ENCODE measurements around the gene SLC22A4.

The SLC22A4 gene

GRCh38 chr5:132365213-132365612, 71.0 kb downstream of the SLC22A4 start:
- Histone ChIP-seq H3K27ac (peak overlapping the region in 1 of 21 experiments; percentile 42), H3K4me3 (no peak overlapping the region)

- Histone ChIP-seq H3K4me3 (no peak overlapping the region), H3K27ac (no peak overlapping the region)
Measured at GRCh38 chr5:132368186-132368585, 74.0 kb downstream of the SLC22A4 start.

- peak overlapping the region in 20 of 21 experiments; percentile 34 to 88 (median 70) for H3K27ac ChIP-seq
- H3K4me3 ChIP-seq: peak overlapping the region; percentile 47 to 77 (median 70)
Measured at GRCh38 chr5:132369007-132369473, 74.8 kb downstream of the SLC22A4 start.

GRCh38 chr5:132369474-132370180, 75.4 kb downstream of the SLC22A4 start, which contains the start of gene SLC22A5:
Gene SLC22A5 (plus strand): TSS chr5:132369710. CDS start chr5:132369973, 263 bp downstream.
- H3K27ac ChIP-seq: peak within 1 kb of the TSS; percentile 15 to 88 (median 68)

GRCh38 chr5:132370181-132370970, 76.2 kb downstream of the SLC22A4 start:
- peak overlapping the region; percentile 47 to 77 (median 70) for H3K4me3 ChIP-seq
- peak overlapping the region in 18 of 21 experiments; percentile 34 to 88 (median 73) for H3K27ac ChIP-seq

More at GRCh38 chr5:132369474-132370180, 75.4 kb downstream of the SLC22A4 start, which contains the start of gene SLC22A5:
- H3K4me3 ChIP-seq: peak within 1 kb of the TSS; percentile 47 to 77 (median 70)

- H3K4me3 ChIP-seq: peak overlapping the region in 2 of 7 experiments; percentile 70 to 73
- H3K27ac ChIP-seq: peak overlapping the region in 4 of 21 experiments; percentile 25 to 88 (median 57)
Measured at GRCh38 chr5:132370971-132371602, 76.9 kb downstream of the SLC22A4 start.

GRCh38 chr5:132371603-132371994, 77.4 kb downstream of the SLC22A4 start:
- Histone ChIP-seq H3K4me3 (no peak overlapping the region), H3K27ac (peak overlapping the region in 2 of 21 experiments; percentile 25 to 30)

GRCh38 chr5:132372127-132372526, 77.9 kb downstream of the SLC22A4 start:
- Histone ChIP-seq H3K4me3 (no peak overlapping the region), H3K27ac (no peak overlapping the region)

GRCh38 chr5:132372542-132372941, 78.3 kb downstream of the SLC22A4 start:
- no peak overlapping the region for H3K27ac ChIP-seq
- H3K4me3 ChIP-seq: no peak overlapping the region

GRCh38 chr5:132375957-132376356, 81.8 kb downstream of the SLC22A4 start:
- Histone ChIP-seq H3K4me3 (no peak overlapping the region), H3K27ac (peak overlapping the region in 1 of 21 experiments; percentile 7)

- peak overlapping the region in 4 of 21 experiments; percentile 10 to 63 (median 16) for H3K27ac ChIP-seq
Measured at GRCh38 chr5:132376694-132377641, 82.8 kb downstream of the SLC22A4 start.

GRCh38 chr5:132377738-132378137, 83.5 kb downstream of the SLC22A4 start:
- H3K4me3 ChIP-seq: no peak overlapping the region
- H3K27ac ChIP-seq: no peak overlapping the region

More at GRCh38 chr5:132376694-132377641, 82.8 kb downstream of the SLC22A4 start:
- no peak overlapping the region for H3K4me3 ChIP-seq

- Histone ChIP-seq H3K4me3 (no peak overlapping the region), H3K27ac (no peak overlapping the region)
Measured at GRCh38 chr5:132378580-132378979, 84.4 kb downstream of the SLC22A4 start.

GRCh38 chr5:132380047-132380446, 85.9 kb downstream of the SLC22A4 start:
- H3K27ac ChIP-seq: no peak overlapping the region

GRCh38 chr5:132380741-132381140, 86.5 kb downstream of the SLC22A4 start:
- peak overlapping the region in 3 of 21 experiments; percentile 33 to 47 (median 42) for H3K27ac ChIP-seq
- H3K4me3 ChIP-seq: no peak overlapping the region

More at GRCh38 chr5:132380047-132380446, 85.9 kb downstream of the SLC22A4 start:
- no peak overlapping the region for H3K4me3 ChIP-seq

GRCh38 chr5:132381614-132382013, 87.4 kb downstream of the SLC22A4 start:
- Histone ChIP-seq H3K4me3 (no peak overlapping the region), H3K27ac (peak overlapping the region in 1 of 21 experiments; percentile 47)

- no peak overlapping the region for H3K27ac ChIP-seq
- no peak overlapping the region for H3K4me3 ChIP-seq
Measured at GRCh38 chr5:132383261-132383660, 89.1 kb downstream of the SLC22A4 start.

GRCh38 chr5:132383984-132384383, 89.8 kb downstream of the SLC22A4 start:
- no peak overlapping the region for H3K4me3 ChIP-seq
- H3K27ac ChIP-seq: no peak overlapping the region
